ENCODE data around the gene ZNF140.

GRCh38 chr12:133105620-133106019 lies 24.9 kb downstream of the ZNF140 start:
- no peak for TF ChIP-seq EZH2 (IDR thresholded peaks at IDR 0.05; ENCODE audit: borderline replicate concordance, low read depth, low read length, poor library complexity, severe bottlenecking)
- no peak for TF ChIP-seq CTCF (conservative IDR thresholded peaks at IDR 0.05; ENCODE audit: low read depth, low read length)
